B cell (primary cell): ENCODE results near the gene WASF3. TPM values are rescaled to one million over a fixed set of nuclear protein-coding genes. Genes with fewer than 3 reads are reported as not detected.

Experiments
- ATAC-seq: fragments of 200-7000 bp; cut with Tn5 transposase; one replicate; pipeline ENCODE4 v1.10.0; 2021; ENCODE audit warnings: low read depth, mild to moderate bottlenecking, moderate number of reproducible peaks, moderate library complexity
- CTCF ChIA-PET: fragments of 350-600 bp; sonication (Branson Sonifier 250); formaldehyde crosslinking; loops from one replicate; lab custom pipeline; 2021; ENCODE audit warnings: antibody characterized with exemption, inconsistent platforms; lab: Charles Lee
- POLR2A ChIA-PET: fragments of 350-600 bp; sonication (Branson Sonifier 250); formaldehyde crosslinking; loops from one replicate; lab custom pipeline; 2021; ENCODE audit warnings: antibody characterized with exemption; lab: Charles Lee
- DNase-seq: peaks from one replicate; pipeline ENCODE4 v3.0.0; 2013
- H2AFZ ChIP-seq: 2 replicates; pipeline ENCODE4 v1.6.1; 2012; ENCODE audit warnings: mild to moderate bottlenecking, low read depth, low read length; ENCODE audit not compliant: insufficient read depth, poor library complexity, severe bottlenecking
- H3K27ac ChIP-seq, 2 donors: 1 replicate in 1 of 2; 2 replicates in 1 of 2; pipeline ENCODE4 v1.5.1; 2012 to 2013; ENCODE audit warnings: low read length in 2 of 2, mild to moderate bottlenecking in 2 of 2, moderate library complexity in 1 of 2
- H3K27me3 ChIP-seq, 4 experiments: fragments of 200-600 bp in 1 of 4; sonication (generic) in 1 of 4; replicated peaks in 1 of 4; 1 replicate in 2 of 4; 2 replicates in 2 of 4; pipeline versions ENCODE4 v1.6.1 to v1.7.0; 2013 to 2016; ENCODE audit warnings: low read length in 3 of 4, mild to moderate bottlenecking in 2 of 4, mixed read lengths in 1 of 4, moderate library complexity in 1 of 4; ENCODE audit not compliant: insufficient read depth in 4 of 4, control insufficient read depth in 3 of 4; ENCODE audit errors: control extremely low read depth in 1 of 4
- H3K36me3 ChIP-seq, 2 experiments: replicated peaks in 1 of 2; 1 replicate in 1 of 2; 2 replicates in 1 of 2; pipeline versions ENCODE4 v1.6.1 to v1.7.1; 2013; ENCODE audit warnings: low read length in 1 of 2; ENCODE audit not compliant: insufficient read depth in 2 of 2, control insufficient read depth in 1 of 2; ENCODE audit errors: control extremely low read depth in 1 of 2, extremely low read depth in 1 of 2
- H3K4me1 ChIP-seq, 2 donors: fragments of 200-600 bp in 1 of 2; sonication (generic) in 1 of 2; 1 replicate in 1 of 2; 2 replicates in 1 of 2; pipeline versions ENCODE4 v1.5.1 to v1.6.1; 2013 to 2017; ENCODE audit warnings: low read length in 2 of 2; ENCODE audit not compliant: control insufficient read depth in 2 of 2, insufficient read depth in 2 of 2
- H3K4me2 ChIP-seq: replicated peaks from 2 replicates; pipeline ENCODE3; 2012; ENCODE audit warnings: mild to moderate bottlenecking, low read depth, low read length; ENCODE audit not compliant: poor library complexity, severe bottlenecking
- H3K4me3 ChIP-seq, 5 experiments: fragments of 200-600 bp in 1 of 5; sonication (generic) in 1 of 5; 1 replicate in 3 of 5; 2 replicates in 2 of 5; pipeline versions ENCODE4 v1.5.1 to v1.7.0; 2011 to 2016; ENCODE audit warnings: low read length in 4 of 5, mild to moderate bottlenecking in 4 of 5, low read depth in 2 of 5, control low read depth in 1 of 5, moderate library complexity in 1 of 5; ENCODE audit not compliant: insufficient read depth in 1 of 5; ENCODE audit errors: control extremely low read depth in 1 of 5, extremely low read depth in 1 of 5
- H3K79me2 ChIP-seq: fragments of 200-600 bp; sonication (generic); one replicate; pipeline ENCODE4 v1.6.0; 2016; ENCODE audit warnings: low read length; ENCODE audit not compliant: control insufficient read depth, insufficient read depth
- H3K9ac ChIP-seq: fragments of 200-600 bp; sonication (generic); 2 replicates; pipeline ENCODE4 v1.6.1; 2017; ENCODE audit warnings: mild to moderate bottlenecking, low read length, moderate library complexity
- H3K9me3 ChIP-seq, 3 donors: one replicate each; pipeline versions ENCODE4 v1.6.1 to v1.7.1; 2013; ENCODE audit warnings: low read length in 2 of 3; ENCODE audit not compliant: control insufficient read depth in 2 of 3, insufficient read depth in 1 of 3; ENCODE audit errors: control extremely low read depth in 1 of 3
- H4K20me1 ChIP-seq: 2 replicates; pipeline ENCODE4 v1.6.0; 2012; ENCODE audit warnings: mild to moderate bottlenecking, low read length; ENCODE audit not compliant: insufficient read depth, control insufficient read depth, poor library complexity, severe bottlenecking
- H3K27ac Mint-ChIP-seq: one replicate; pipeline ENCODE4 v1.8.0; 2021; ENCODE audit warnings: mixed read lengths
- H3K27me3 Mint-ChIP-seq: one replicate; pipeline ENCODE4 v1.8.0; 2021; ENCODE audit warnings: mixed read lengths
- H3K4me1 Mint-ChIP-seq: one replicate; pipeline ENCODE4 v1.8.0; 2021; ENCODE audit warnings: mixed read lengths
- H3K4me3 Mint-ChIP-seq: one replicate; pipeline ENCODE4 v1.8.0; 2021; ENCODE audit warnings: mixed read lengths
- H3K9me3 Mint-ChIP-seq: one replicate; pipeline ENCODE4 v1.8.0; 2022; ENCODE audit warnings: mixed read lengths; ENCODE audit not compliant: insufficient read depth
- CTCF ChIP-seq: fragments of 200-600 bp; IDR thresholded peaks from one replicate; pipeline ENCODE4 v1.8.0; 2022; ENCODE audit warnings: antibody characterized with exemption, mild to moderate bottlenecking
- EZH2 ChIP-seq: IDR thresholded peaks from 2 replicates; pipeline ENCODE4 v1.6.1; 2012; ENCODE audit warnings: borderline replicate concordance, low read depth, mild to moderate bottlenecking, moderate library complexity, low read length; ENCODE audit not compliant: insufficient read depth, poor library complexity, severe bottlenecking
- WGBS: methylation state at CpG from one replicate; pipeline ENCODE4 v1.1.5; 2013; ENCODE audit warnings: missing lambda C conversion rate; ENCODE audit not compliant: insufficient coverage; 5-methylcytosine and 5-hydroxymethylcytosine counted together
- intact Hi-C: fragments of 100-400 bp; cut with micrococcal nuclease; formaldehyde crosslinking; loops from one replicate; pipeline ENCODE4 v1.10.0; 2022
- polyA plus RNA-seq: library from polyadenylated mRNA; depleted of rRNA; stranded (reverse); fragments of >200 nt; gene quantifications from 2 replicates; pipeline ENCODE4 v1.2.3, GENCODE V29; 2012
- total RNA-seq, 2 donors: library from RNA; stranded (reverse); fragments of 120-200 nt in 1 of 2; gene quantifications; 1 replicate in 1 of 2; 2 replicates in 1 of 2; pipeline versions ENCODE4 v1.2.3 to v1.2.4, GENCODE V29; 2013 to 2022

The WASF3 gene
- total and polyA plus RNA-seq, 2 donors (not counting 1 experiment from before 2014, with no cell fraction given) = 0.18 to 0.89 TPM

GRCh38 chr13:26673890-26674289 lies 116.4 kb downstream of the WASF3 start:
- TF ChIP-seq CTCF (no peak), EZH2 (no peak)
- Histone ChIP-seq H3K27ac (no peak overlapping the region), H3K9me3 (no peaks in the 10 kb centered on the region), H3K4me1 (no peaks in the 10 kb centered on the region), H4K20me1 (no peaks in the 10 kb centered on the region), H3K9ac (no peak overlapping the region), H3K27me3 (no peaks in the 10 kb centered on the region), H2AFZ (no peak overlapping the region), H3K4me2 (no peak overlapping the region), H3K4me3 (no peak overlapping the region), H3K36me3 (no peaks in the 10 kb centered on the region), H3K79me2 (no peaks in the 10 kb centered on the region)
- peaks cover 15% of the 10 kb centered on the region for H3K27me3 Mint-ChIP-seq
- H3K27ac Mint-ChIP-seq = no peak overlapping the region
- DNase-seq (no peak), ATAC-seq (no peak)
- ChIA-PET CTCF (no interaction called here), POLR2A (no interaction called here)
- intact Hi-C loops = no loop called here
- peaks cover 3% of the 10 kb centered on the region for H3K9me3 Mint-ChIP-seq
- no peaks in the 10 kb centered on the region for H3K4me1 Mint-ChIP-seq
- no peak overlapping the region for H3K4me3 Mint-ChIP-seq
- 100% methylated on average over 3 of the region's 5 CpGs for WGBS

GRCh38 chr13:26677156-26677555 lies 119.7 kb downstream of the WASF3 start:
- no CpG with 5 or more reads among the region's 4 CpGs for WGBS
- H3K4me2 ChIP-seq = no peak overlapping the region
- Mint-ChIP-seq H3K27ac (no peak overlapping the region), H3K27me3 (peaks cover 15% of the 10 kb centered on the region), H3K9me3 (no peaks in the 10 kb centered on the region), H3K4me3 (no peak overlapping the region), H3K4me1 (no peaks in the 10 kb centered on the region)
- H3K36me3 ChIP-seq = no peaks in the 10 kb centered on the region
- CTCF ChIA-PET = no interaction called here
- POLR2A ChIA-PET = no interaction called here
- ATAC-seq (no peak), DNase-seq (no peak)
- H2AFZ ChIP-seq = no peak overlapping the region
- no peaks in the 10 kb centered on the region for H3K9me3 ChIP-seq
- no peak overlapping the region for H3K4me3 ChIP-seq
- no peaks in the 10 kb centered on the region for H3K27me3 ChIP-seq
- intact Hi-C loops = no loop called here
- H4K20me1 ChIP-seq = no peaks in the 10 kb centered on the region
- no peak overlapping the region for H3K27ac ChIP-seq
- TF ChIP-seq CTCF = no peak
- TF ChIP-seq EZH2 = no peak
- H3K79me2 ChIP-seq = no peaks in the 10 kb centered on the region
- no peaks in the 10 kb centered on the region for H3K4me1 ChIP-seq
- H3K9ac ChIP-seq = no peak overlapping the region
